ENCODE measurements around the gene TIAL1.
"Not testable (repeated sequence)": the region's sequence is repeated elsewhere in the genome, so short reads cannot be mapped to it uniquely, and the experiment has no call there.

The TIAL1 gene

GRCh38 chr10:119537953-119538630, 58.7 kb downstream of the TIAL1 start:
- Mint-ChIP-seq H3K4me1 (ENCODE audit: low read depth) (peaks cover 64% of the 10 kb centered on the region), H3K36me3 (ENCODE audit: low read depth) (peaks cover 31% of the 10 kb centered on the region), H3K27me3 (ENCODE audit: low read depth) (no peaks in the 10 kb centered on the region), H3K4me3 (peak overlapping the region; percentile 84), H3K27ac (peak overlapping the region; percentile 78), H3K9me3 (no peaks in the 10 kb centered on the region)
- DNase-seq (ENCODE audit: low spot score): no peak

GRCh38 chr10:119536508-119537025, 60.2 kb downstream of the TIAL1 start:
- H3K36me3 Mint-ChIP-seq (ENCODE audit: low read depth): peaks cover 39% of the 10 kb centered on the region
- H3K27ac Mint-ChIP-seq: peak overlapping the region; percentile 63
- peak overlapping the region; percentile 8 for H3K4me3 Mint-ChIP-seq
- no peaks in the 10 kb centered on the region for H3K27me3 Mint-ChIP-seq (ENCODE audit: low read depth)
- DNase-seq (ENCODE audit: low spot score): no peak
- peaks cover 71% of the 10 kb centered on the region for H3K4me1 Mint-ChIP-seq (ENCODE audit: low read depth)
- no peaks in the 10 kb centered on the region for H3K9me3 Mint-ChIP-seq

GRCh38 chr10:119535837-119536507, 60.8 kb downstream of the TIAL1 start:
- peaks cover 72% of the 10 kb centered on the region for H3K4me1 Mint-ChIP-seq (ENCODE audit: low read depth)
- H3K27ac Mint-ChIP-seq: peak overlapping the region; percentile 42

GRCh38 chr10:119535305-119535704, 61.5 kb downstream of the TIAL1 start:
- no peaks in the 10 kb centered on the region for H3K9me3 Mint-ChIP-seq
- peak overlapping the region; percentile 42 for H3K27ac Mint-ChIP-seq
- peaks cover 42% of the 10 kb centered on the region for H3K36me3 Mint-ChIP-seq (ENCODE audit: low read depth)
- no peak for DNase-seq (ENCODE audit: low spot score)
- H3K27me3 Mint-ChIP-seq (ENCODE audit: low read depth): no peaks in the 10 kb centered on the region
- H3K4me3 Mint-ChIP-seq: no peak overlapping the region
- peaks cover 67% of the 10 kb centered on the region for H3K4me1 Mint-ChIP-seq (ENCODE audit: low read depth)

More at GRCh38 chr10:119535837-119536507, 60.8 kb downstream of the TIAL1 start:
- Mint-ChIP-seq H3K36me3 (ENCODE audit: low read depth) (peaks cover 41% of the 10 kb centered on the region), H3K27me3 (ENCODE audit: low read depth) (no peaks in the 10 kb centered on the region), H3K9me3 (no peaks in the 10 kb centered on the region), H3K4me3 (peak overlapping the region; percentile 8)
- DNase-seq (ENCODE audit: low spot score): no peak

- no peak overlapping the region for H3K27ac Mint-ChIP-seq
- no peak overlapping the region for H3K4me3 Mint-ChIP-seq
- H3K4me1 Mint-ChIP-seq (ENCODE audit: low read depth): peaks cover 53% of the 10 kb centered on the region
- no peaks in the 10 kb centered on the region for H3K9me3 Mint-ChIP-seq
- peaks cover 40% of the 10 kb centered on the region for H3K36me3 Mint-ChIP-seq (ENCODE audit: low read depth)
- H3K27me3 Mint-ChIP-seq (ENCODE audit: low read depth): no peaks in the 10 kb centered on the region
- DNase-seq (ENCODE audit: low spot score): no peak
Measured at GRCh38 chr10:119533473-119533872, 63.3 kb downstream of the TIAL1 start.

- H3K27ac Mint-ChIP-seq: not testable (repeated sequence)
Measured at GRCh38 chr10:119532791-119533190, 64.0 kb downstream of the TIAL1 start.

GRCh38 chr10:119532251-119532650, 64.5 kb downstream of the TIAL1 start:
- not testable (repeated sequence) for H3K4me3 Mint-ChIP-seq; H3K27ac Mint-ChIP-seq; H3K9me3 Mint-ChIP-seq; H3K27me3 Mint-ChIP-seq (ENCODE audit: low read depth); DNase-seq (ENCODE audit: low spot score)
- peaks cover 32% of the 10 kb centered on the region for H3K36me3 Mint-ChIP-seq (ENCODE audit: low read depth)
- peaks cover 40% of the 10 kb centered on the region for H3K4me1 Mint-ChIP-seq (ENCODE audit: low read depth)

More at GRCh38 chr10:119532791-119533190, 64.0 kb downstream of the TIAL1 start:
- H3K4me3 Mint-ChIP-seq; H3K9me3 Mint-ChIP-seq; DNase-seq (ENCODE audit: low spot score); H3K27me3 Mint-ChIP-seq (ENCODE audit: low read depth): not testable (repeated sequence)
- peaks cover 46% of the 10 kb centered on the region for H3K4me1 Mint-ChIP-seq (ENCODE audit: low read depth)
- H3K36me3 Mint-ChIP-seq (ENCODE audit: low read depth): peaks cover 37% of the 10 kb centered on the region

GRCh38 chr10:119531067-119531466, 65.7 kb downstream of the TIAL1 start:
- no peaks in the 10 kb centered on the region for H3K9me3 Mint-ChIP-seq
- no peak overlapping the region for H3K27ac Mint-ChIP-seq
- DNase-seq (ENCODE audit: low spot score): no peak
- no peak overlapping the region for H3K4me3 Mint-ChIP-seq
- H3K4me1 Mint-ChIP-seq (ENCODE audit: low read depth): peaks cover 37% of the 10 kb centered on the region
- no peaks in the 10 kb centered on the region for H3K27me3 Mint-ChIP-seq (ENCODE audit: low read depth)
- H3K36me3 Mint-ChIP-seq (ENCODE audit: low read depth): peaks cover 33% of the 10 kb centered on the region

GRCh38 chr10:119528663-119529237, 68.0 kb downstream of the TIAL1 start:
- H3K27me3 Mint-ChIP-seq (ENCODE audit: low read depth); DNase-seq (ENCODE audit: low spot score); H3K9me3 Mint-ChIP-seq; H3K27ac Mint-ChIP-seq; H3K4me3 Mint-ChIP-seq: not testable (repeated sequence)
- H3K36me3 Mint-ChIP-seq (ENCODE audit: low read depth): peaks cover 42% of the 10 kb centered on the region
- H3K4me1 Mint-ChIP-seq (ENCODE audit: low read depth): peaks cover 24% of the 10 kb centered on the region

- Mint-ChIP-seq H3K9me3 (no peaks in the 10 kb centered on the region), H3K36me3 (ENCODE audit: low read depth) (peaks cover 51% of the 10 kb centered on the region), H3K4me1 (ENCODE audit: low read depth) (peaks cover 17% of the 10 kb centered on the region), H3K27me3 (ENCODE audit: low read depth) (no peaks in the 10 kb centered on the region), H3K27ac (no peak overlapping the region), H3K4me3 (no peak overlapping the region)
- DNase-seq (ENCODE audit: low spot score): no peak
Measured at GRCh38 chr10:119526621-119527592, 69.9 kb downstream of the TIAL1 start.

- no peak overlapping the region for H3K27ac Mint-ChIP-seq
- no peaks in the 10 kb centered on the region for H3K9me3 Mint-ChIP-seq
- H3K36me3 Mint-ChIP-seq (ENCODE audit: low read depth): peaks cover 50% of the 10 kb centered on the region
- H3K4me1 Mint-ChIP-seq (ENCODE audit: low read depth): peaks cover 12% of the 10 kb centered on the region
- no peak for DNase-seq (ENCODE audit: low spot score)
- H3K27me3 Mint-ChIP-seq (ENCODE audit: low read depth): no peaks in the 10 kb centered on the region
- no peak overlapping the region for H3K4me3 Mint-ChIP-seq
Measured at GRCh38 chr10:119526149-119526548, 70.6 kb downstream of the TIAL1 start.

GRCh38 chr10:119525116-119525515, 71.6 kb downstream of the TIAL1 start:
- Mint-ChIP-seq H3K27ac (no peak overlapping the region), H3K9me3 (no peaks in the 10 kb centered on the region), H3K4me1 (ENCODE audit: low read depth) (peaks cover 9% of the 10 kb centered on the region), H3K27me3 (ENCODE audit: low read depth) (no peaks in the 10 kb centered on the region), H3K36me3 (ENCODE audit: low read depth) (peaks cover 57% of the 10 kb centered on the region), H3K4me3 (no peak overlapping the region)
- DNase-seq (ENCODE audit: low spot score): no peak

- Mint-ChIP-seq H3K4me1 (ENCODE audit: low read depth) (peaks cover 12% of the 10 kb centered on the region), H3K27me3 (ENCODE audit: low read depth) (no peaks in the 10 kb centered on the region), H3K27ac (no peak overlapping the region), H3K9me3 (no peaks in the 10 kb centered on the region), H3K36me3 (ENCODE audit: low read depth) (peaks cover 61% of the 10 kb centered on the region), H3K4me3 (no peak overlapping the region)
- no peak for DNase-seq (ENCODE audit: low spot score)
Measured at GRCh38 chr10:119524720-119525070, 72.1 kb downstream of the TIAL1 start.
